Measurements from ENCODE around the gene ZNF664. TPM values are rescaled to one million over a fixed set of nuclear protein-coding genes. Genes with fewer than 3 reads are reported as not detected.

ZNF664 gene
- polyA plus RNA-seq, 1 experiment, result 66.6 TPM

GRCh38 chr12:123989168-123989567 is 16.2 kb downstream of the ZNF664 start:
- Histone ChIP-seq H3K27me3 (ENCODE audit: control insufficient read depth, insufficient read depth, low read length) (no peaks in the 10 kb centered on the region), H3K4me3 (ENCODE audit: low read depth, low read length) (no peak overlapping the region), H3K9me3 (ENCODE audit: control insufficient read depth, insufficient read depth, low read length) (no peaks in the 10 kb centered on the region), H3K27ac (ENCODE audit: low read depth, low read length) (no peak overlapping the region)
- no peak for TF ChIP-seq CTCF (IDR thresholded peaks at IDR 0.05; ENCODE audit: low read depth, low read length)
- DNase-seq (ENCODE audit: low read depth, low spot score), result no peak
- ChIA-PET CTCF (no interaction called here), POLR2A (no interaction called here)

DNA sequence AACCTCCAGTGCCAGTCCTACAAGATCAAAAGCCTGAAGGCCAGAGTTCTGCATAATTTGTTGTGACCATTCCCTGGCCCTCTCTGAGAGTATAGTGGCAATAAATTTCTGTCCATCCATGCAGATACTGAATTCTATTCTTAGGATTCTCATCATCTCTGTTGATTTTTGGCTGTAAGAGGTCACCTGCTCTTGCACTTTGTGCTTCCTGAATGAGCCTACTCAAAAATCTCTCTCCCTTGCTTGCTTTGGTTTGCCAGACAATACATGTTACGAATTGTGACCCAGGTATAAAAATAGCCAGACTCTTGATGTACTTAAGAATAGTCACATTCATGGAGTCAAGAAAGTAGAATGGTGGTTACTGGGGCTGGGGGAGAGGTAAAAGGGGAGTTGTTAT is 16.7 kb downstream of the ZNF664 start:
- TF ChIP-seq CTCF (IDR thresholded peaks at IDR 0.05; ENCODE audit: low read depth, low read length), result no peak
- no peaks in the 10 kb centered on the region for H3K27me3 ChIP-seq (ENCODE audit: control insufficient read depth, insufficient read depth, low read length)
- CTCF ChIA-PET, result no interaction called here
- POLR2A ChIA-PET, result no interaction called here
- no peak overlapping the region for H3K27ac ChIP-seq (ENCODE audit: low read depth, low read length)
- no peaks in the 10 kb centered on the region for H3K9me3 ChIP-seq (ENCODE audit: control insufficient read depth, insufficient read depth, low read length)
- no peak for DNase-seq (ENCODE audit: low read depth, low spot score)
- no peak overlapping the region for H3K4me3 ChIP-seq (ENCODE audit: low read depth, low read length)

GRCh38 chr12:123990511-123990910 is 17.5 kb downstream of the ZNF664 start:
- CTCF ChIA-PET, result interaction anchor here (1.4 kb wide), 1 partner anchor 42 kb away, joined by 5 read pairs; no protein-coding TSS in a partner anchor
- TF ChIP-seq CTCF (IDR thresholded peaks at IDR 0.05; ENCODE audit: low read depth, low read length), result no peak
- no peaks in the 10 kb centered on the region for H3K9me3 ChIP-seq (ENCODE audit: control insufficient read depth, insufficient read depth, low read length)
- H3K27ac ChIP-seq (ENCODE audit: low read depth, low read length), result no peak overlapping the region
- no peaks in the 10 kb centered on the region for H3K27me3 ChIP-seq (ENCODE audit: control insufficient read depth, insufficient read depth, low read length)
- no peak overlapping the region for H3K4me3 ChIP-seq (ENCODE audit: low read depth, low read length)
- POLR2A ChIA-PET, result no interaction called here
- DNase-seq (ENCODE audit: low read depth, low spot score), result no peak

- Histone ChIP-seq H3K27ac (ENCODE audit: low read depth, low read length) (no peak overlapping the region), H3K27me3 (ENCODE audit: control insufficient read depth, insufficient read depth, low read length) (no peaks in the 10 kb centered on the region), H3K4me3 (ENCODE audit: low read depth, low read length) (no peak overlapping the region), H3K9me3 (ENCODE audit: control insufficient read depth, insufficient read depth, low read length) (no peaks in the 10 kb centered on the region)
- CTCF ChIA-PET, result interaction anchor here (1.0 to 1.8 kb wide), 3 partner anchors 42 to 191 kb away, joined by 5 to 7 read pairs (median 5); no protein-coding TSS in a partner anchor
- POLR2A ChIA-PET, result no interaction called here
- no peak for TF ChIP-seq CTCF (IDR thresholded peaks at IDR 0.05; ENCODE audit: low read depth, low read length)
- DNase-seq (ENCODE audit: low read depth, low spot score), result no peak
Observed at GRCh38 chr12:123991372-123991951, 18.4 kb downstream of the ZNF664 start.

DNA sequence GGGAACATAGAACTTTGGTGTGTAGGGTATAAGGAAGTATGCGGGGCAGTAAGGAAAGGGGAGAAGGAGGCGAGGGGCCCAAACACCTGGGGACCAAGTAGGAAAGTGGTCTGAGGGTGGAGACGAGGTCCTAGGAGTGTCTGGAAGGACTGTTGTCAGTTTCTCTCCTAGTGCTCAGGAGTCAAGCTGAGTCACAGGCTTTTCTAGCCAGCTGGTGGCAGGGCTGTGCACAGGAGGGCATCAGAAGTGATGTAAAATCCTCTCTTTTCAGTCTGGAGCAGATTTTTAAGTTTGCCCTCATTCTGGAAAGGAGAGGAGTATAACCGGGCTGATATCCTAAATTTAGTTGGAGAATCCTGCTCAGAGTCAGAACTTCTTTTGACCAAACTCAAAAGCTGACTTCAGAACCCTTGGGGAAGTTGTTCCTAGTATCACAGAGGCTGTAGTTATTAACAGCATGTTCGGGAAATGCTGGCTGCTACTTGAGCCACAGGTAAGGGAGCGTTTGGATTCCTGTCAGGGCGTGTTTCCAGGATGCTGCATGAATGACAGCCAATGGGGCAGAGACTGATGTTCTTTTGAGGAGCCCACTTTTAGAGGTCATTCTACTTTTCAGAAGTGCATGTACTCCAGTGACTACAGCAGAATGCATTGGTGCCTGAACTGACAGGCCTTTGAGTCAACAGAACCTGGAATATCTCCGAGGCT is 19.3 kb downstream of the ZNF664 start:
- ChIA-PET POLR2A (no interaction called here), CTCF (interaction anchor here (1.0 to 1.8 kb wide), 2 partner anchors 87 to 192 kb away, joined by 5 to 7 read pairs; no protein-coding TSS in a partner anchor)
- Histone ChIP-seq H3K4me3 (ENCODE audit: low read depth, low read length) (no peak overlapping the region), H3K9me3 (ENCODE audit: control insufficient read depth, insufficient read depth, low read length) (no peaks in the 10 kb centered on the region), H3K27me3 (ENCODE audit: control insufficient read depth, insufficient read depth, low read length) (no peaks in the 10 kb centered on the region), H3K27ac (ENCODE audit: low read depth, low read length) (no peak overlapping the region)
- DNase-seq (ENCODE audit: low read depth, low spot score), result no peak
- TF ChIP-seq CTCF (IDR thresholded peaks at IDR 0.05; ENCODE audit: low read depth, low read length), result no peak

Measured in AG04450 (cell line).